Neutrophil (primary cell): ENCODE data around the gene GPC5.

Experiments used
- H3K27ac ChIP-seq: fragments of 200-600 bp; sonication (generic); 2 replicates; pipeline ENCODE4 v1.5.1; 2016; ENCODE audit warnings: mild to moderate bottlenecking, moderate library complexity
- H3K27me3 ChIP-seq: fragments of 200-600 bp; sonication (generic); 2 replicates; pipeline ENCODE4 v1.6.0; 2016; ENCODE audit warnings: mild to moderate bottlenecking
- H3K36me3 ChIP-seq: fragments of 200-600 bp; sonication (generic); 2 replicates; pipeline ENCODE4 v1.5.1; 2017
- H3K4me1 ChIP-seq, 2 experiments: fragments of 200-600 bp in 1 of 2; sonication (generic) in 1 of 2; 1 replicate in 1 of 2; 2 replicates in 1 of 2; pipeline versions ENCODE4 v1.5.1 to v1.6.1; 2013 to 2016; ENCODE audit warnings: low read depth in 1 of 2, low read length in 1 of 2, mild to moderate bottlenecking in 1 of 2, moderate library complexity in 1 of 2; ENCODE audit not compliant: control insufficient read depth in 1 of 2, insufficient read depth in 1 of 2
- H3K4me3 ChIP-seq, 2 experiments: fragments of 200-600 bp in 1 of 2; sonication (generic) in 1 of 2; 1 replicate in 1 of 2; 2 replicates in 1 of 2; pipeline ENCODE4 v1.5.1; 2013 to 2016; ENCODE audit warnings: low read depth in 1 of 2, low read length in 1 of 2, mild to moderate bottlenecking in 1 of 2, moderate library complexity in 1 of 2
- H3K9me3 ChIP-seq: fragments of 200-600 bp; sonication (generic); 2 replicates; pipeline ENCODE4 v1.5.1; 2016
- TF ChIP-seq, protein P1 (sequence below): fragments of 200-600 bp; sonication (generic); IDR thresholded peaks from 2 replicates; pipeline ENCODE4 v1.5.1; 2016; ENCODE audit warnings: antibody characterized with exemption

The GPC5 gene

DNA sequence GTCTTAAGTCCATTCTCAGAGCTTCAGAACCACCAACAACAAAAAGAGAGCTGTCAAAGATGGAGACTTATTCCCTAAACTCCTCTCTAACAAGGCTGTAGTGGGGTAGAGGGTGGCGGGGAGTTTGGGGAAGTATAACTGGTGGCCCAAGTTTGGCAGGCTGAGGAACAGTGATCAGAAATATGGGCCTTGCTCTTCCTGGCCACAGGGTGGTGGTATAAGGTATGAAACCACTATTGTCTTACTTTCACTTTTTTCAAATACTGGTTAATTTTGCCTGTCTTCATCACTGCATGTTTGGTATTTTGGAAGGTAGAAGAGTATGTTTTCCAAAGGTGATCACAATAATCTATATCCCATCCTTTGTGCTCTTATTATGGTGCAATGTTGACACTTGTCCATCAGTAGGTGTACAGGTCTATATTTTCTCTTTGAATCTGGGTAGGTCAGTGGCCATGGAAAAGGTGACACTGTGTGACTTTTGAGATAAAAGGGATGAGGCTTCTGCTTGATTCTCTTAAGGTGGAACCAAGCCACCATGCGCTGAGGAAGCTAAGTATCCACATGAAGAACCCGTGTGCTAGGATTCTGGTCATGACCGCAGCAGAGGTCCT lies 23.2 kb upstream of the GPC5 start:
- TF ChIP-seq, protein P1, sequence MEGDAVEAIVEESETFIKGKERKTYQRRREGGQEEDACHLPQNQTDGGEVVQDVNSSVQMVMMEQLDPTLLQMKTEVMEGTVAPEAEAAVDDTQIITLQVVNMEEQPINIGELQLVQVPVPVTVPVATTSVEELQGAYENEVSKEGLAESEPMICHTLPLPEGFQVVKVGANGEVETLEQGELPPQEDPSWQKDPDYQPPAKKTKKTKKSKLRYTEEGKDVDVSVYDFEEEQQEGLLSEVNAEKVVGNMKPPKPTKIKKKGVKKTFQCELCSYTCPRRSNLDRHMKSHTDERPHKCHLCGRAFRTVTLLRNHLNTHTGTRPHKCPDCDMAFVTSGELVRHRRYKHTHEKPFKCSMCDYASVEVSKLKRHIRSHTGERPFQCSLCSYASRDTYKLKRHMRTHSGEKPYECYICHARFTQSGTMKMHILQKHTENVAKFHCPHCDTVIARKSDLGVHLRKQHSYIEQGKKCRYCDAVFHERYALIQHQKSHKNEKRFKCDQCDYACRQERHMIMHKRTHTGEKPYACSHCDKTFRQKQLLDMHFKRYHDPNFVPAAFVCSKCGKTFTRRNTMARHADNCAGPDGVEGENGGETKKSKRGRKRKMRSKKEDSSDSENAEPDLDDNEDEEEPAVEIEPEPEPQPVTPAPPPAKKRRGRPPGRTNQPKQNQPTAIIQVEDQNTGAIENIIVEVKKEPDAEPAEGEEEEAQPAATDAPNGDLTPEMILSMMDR = no peak
- no peaks in the 10 kb centered on the region for H3K36me3 ChIP-seq
- H3K4me1 ChIP-seq = no peaks in the 10 kb centered on the region
- H3K27ac ChIP-seq = no peak overlapping the region
- H3K9me3 ChIP-seq = no peaks in the 10 kb centered on the region
- no peaks in the 10 kb centered on the region for H3K27me3 ChIP-seq
- no peak overlapping the region for H3K4me3 ChIP-seq

DNA sequence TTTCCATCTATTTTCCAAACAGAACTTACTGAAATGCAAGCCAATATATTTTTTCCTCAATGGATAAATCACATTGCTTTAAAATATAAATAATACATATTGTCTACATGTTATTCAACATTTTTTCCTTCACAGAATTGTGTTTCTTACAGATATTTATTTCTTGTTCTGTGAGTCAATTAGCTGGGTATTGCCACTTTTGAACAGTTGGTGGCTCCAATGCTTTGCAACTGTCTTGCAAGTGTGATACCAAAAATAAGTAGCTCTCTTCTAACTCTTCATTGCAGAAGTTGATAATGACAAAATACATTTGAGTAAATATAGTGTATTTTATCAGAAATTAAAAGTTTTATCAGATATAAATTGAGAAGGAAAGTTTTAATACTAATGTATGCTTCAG lies 17.1 kb upstream of the GPC5 start:
- H3K36me3 ChIP-seq = no peaks in the 10 kb centered on the region
- H3K4me3 ChIP-seq = no peak overlapping the region

GRCh38 chr13:91383836-91384235 lies 14.6 kb upstream of the GPC5 start:
- H3K4me1 ChIP-seq = no peaks in the 10 kb centered on the region
- peaks cover 4% of the 10 kb centered on the region for H3K27me3 ChIP-seq
- no peak overlapping the region for H3K4me3 ChIP-seq
- no peaks in the 10 kb centered on the region for H3K36me3 ChIP-seq
- H3K9me3 ChIP-seq = no peaks in the 10 kb centered on the region
- H3K27ac ChIP-seq = no peak overlapping the region
- TF ChIP-seq, protein P1 = no peak

More for the DNA sequence above, 17.1 kb upstream of the GPC5 start:
- TF ChIP-seq, protein P1 = no peak
- Histone ChIP-seq H3K27ac (no peak overlapping the region), H3K9me3 (no peaks in the 10 kb centered on the region), H3K27me3 (peaks cover 4% of the 10 kb centered on the region), H3K4me1 (no peaks in the 10 kb centered on the region)

DNA sequence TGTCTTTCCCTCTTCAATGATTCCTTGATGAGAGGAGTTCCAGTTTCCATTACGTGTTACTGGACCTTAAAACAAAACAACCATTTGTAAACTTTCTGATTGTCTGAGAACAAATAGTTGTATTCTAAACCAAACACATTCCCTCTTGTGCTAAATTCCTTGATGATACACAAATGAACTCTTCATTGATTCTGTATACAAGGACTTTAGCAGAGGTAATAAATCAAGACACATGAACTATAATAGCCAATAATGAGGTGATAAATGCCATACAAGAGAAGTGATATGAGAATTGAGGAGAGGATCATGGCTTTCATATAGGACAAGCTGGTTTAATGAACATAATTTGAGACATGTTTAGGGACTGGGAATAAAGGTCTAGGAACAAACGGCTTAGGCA lies 13.5 kb upstream of the GPC5 start:
- Histone ChIP-seq H3K9me3 (no peaks in the 10 kb centered on the region), H3K27me3 (peaks cover 4% of the 10 kb centered on the region), H3K4me3 (no peak overlapping the region), H3K36me3 (no peaks in the 10 kb centered on the region), H3K4me1 (no peaks in the 10 kb centered on the region), H3K27ac (no peak overlapping the region)
- TF ChIP-seq, protein P1 = no peak

GRCh38 chr13:91389186-91389585 lies 9.2 kb upstream of the GPC5 start:
- no peak overlapping the region for H3K27ac ChIP-seq
- H3K36me3 ChIP-seq = no peaks in the 10 kb centered on the region
- H3K9me3 ChIP-seq = no peaks in the 10 kb centered on the region
- H3K27me3 ChIP-seq = peaks cover 24% of the 10 kb centered on the region
- TF ChIP-seq, protein P1 = no peak
- no peak overlapping the region for H3K4me3 ChIP-seq
- no peaks in the 10 kb centered on the region for H3K4me1 ChIP-seq
